HEK293T (cell line): Measurements from ENCODE around the gene PLB1.

Source experiments
- BHLHE40 ChIP-seq: fragments of 450-650 bp; IDR thresholded peaks from 2 replicates; pipeline ENCODE4 v1.6.1; 2016; ENCODE audit warnings: mild to moderate bottlenecking, moderate library complexity, borderline replicate concordance
- ELF4 ChIP-seq: fragments of 450-650 bp; IDR thresholded peaks from 2 replicates; pipeline ENCODE4 v1.6.1; 2017; ENCODE audit warnings: antibody characterized with exemption
- FOXA1 ChIP-seq: fragments of 450-650 bp; IDR thresholded peaks from 2 replicates; pipeline ENCODE4 v1.6.1; 2016; ENCODE audit warnings: mild to moderate bottlenecking
- LEF1 ChIP-seq: fragments of 450-650 bp; IDR thresholded peaks from 2 replicates; pipeline ENCODE4 v1.6.1; 2017; ENCODE audit warnings: mild to moderate bottlenecking, borderline replicate concordance
- NFRKB ChIP-seq: fragments of 450-650 bp; IDR thresholded peaks from 2 replicates; pipeline ENCODE4 v1.6.1; 2016; ENCODE audit warnings: mild to moderate bottlenecking, moderate library complexity
- SP1 ChIP-seq: fragments of 450-650 bp; IDR thresholded peaks from 2 replicates; pipeline ENCODE4 v1.6.1; 2017

GRCh38 chr2:28595323-28595722 lies 99.5 kb downstream of the PLB1 start:
- TF ChIP-seq FOXA1: no peak
- no peak for TF ChIP-seq SP1
- no peak for TF ChIP-seq BHLHE40
- TF ChIP-seq ELF4: no peak
- no peak for TF ChIP-seq NFRKB
- no peak for TF ChIP-seq LEF1
